Daoy (cell line): ENCODE results near the gene ZSCAN4. TPM values are rescaled to one million over a fixed set of nuclear protein-coding genes. Genes with fewer than 3 reads are reported as not detected.

Experiments
- DNase-seq: peaks from one replicate; pipeline ENCODE4 v3.0.0-alpha.2; 2015; ENCODE audit warnings: low read depth
- total RNA-seq: library from RNA; depleted of rRNA; stranded (reverse); fragments of >200 nt; shearing (Covaris generic); gene quantifications from 2 replicates; pipeline ENCODE4 v1.2.3, GENCODE V29; 2014; rRNA removed

ZSCAN4 gene
- total RNA-seq, 1 experiment from 2014 or later, result not detected

DNA sequence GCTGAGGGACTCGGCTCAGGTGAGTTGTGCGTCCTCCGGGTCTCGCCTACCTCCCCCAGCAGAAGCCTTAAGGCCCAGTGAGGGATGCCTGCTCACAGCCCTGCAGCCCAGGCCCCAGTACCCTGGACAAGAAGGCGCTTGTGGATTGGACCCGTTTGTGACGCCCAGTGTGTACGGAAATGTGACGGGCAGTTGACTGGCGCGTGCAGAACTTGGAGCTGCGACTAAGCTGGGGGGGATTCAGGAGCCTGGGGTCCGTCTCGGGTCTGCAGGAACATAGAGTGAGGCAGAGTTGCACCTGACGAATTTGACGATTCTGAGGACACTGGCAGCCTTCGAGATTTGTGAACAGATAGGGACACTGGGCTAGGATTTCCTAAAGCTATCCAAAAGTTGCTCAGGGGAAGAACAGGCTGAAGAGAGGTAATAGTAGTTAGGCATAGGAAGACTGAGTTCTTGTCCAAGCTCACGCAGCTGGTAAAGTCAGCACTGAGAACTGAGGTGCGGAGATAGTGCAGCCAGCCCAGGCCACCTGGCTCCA, 13.6 kb downstream of the ZSCAN4 start:
- no peak for DNase-seq

- no peak for DNase-seq
Observed at GRCh38 chr19:57686727-57687126, 18.0 kb downstream of the ZSCAN4 start.

- DNase-seq, result no peak
Observed at GRCh38 chr19:57687363-57688010, 18.8 kb downstream of the ZSCAN4 start.

- no peak for DNase-seq
Observed at GRCh38 chr19:57688011-57688763, 19.5 kb downstream of the ZSCAN4 start.

- DNase-seq, result no peak
Observed at GRCh38 chr19:57689750-57690149, 21.0 kb downstream of the ZSCAN4 start.

DNA sequence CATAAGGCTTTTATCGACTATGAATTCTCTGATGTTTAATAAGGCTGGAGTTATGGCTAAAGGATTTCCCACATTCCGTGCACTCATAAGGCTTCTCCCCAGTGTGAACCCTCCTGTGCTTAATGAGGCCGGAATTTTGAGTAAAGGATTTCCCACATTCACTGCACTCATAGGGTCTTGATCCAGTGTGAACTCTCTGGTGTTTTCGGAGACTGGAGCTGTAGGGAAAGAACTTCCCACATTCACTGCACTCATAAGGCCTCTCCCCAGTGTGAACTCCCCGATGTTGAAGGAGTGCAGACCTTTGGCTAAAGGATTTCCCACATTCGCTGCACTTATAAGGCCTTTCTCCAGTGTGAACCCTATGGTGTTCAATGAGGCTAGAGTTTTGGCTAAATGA, 32.9 kb downstream of the ZSCAN4 start:
- DNase-seq, result no peak

DNA sequence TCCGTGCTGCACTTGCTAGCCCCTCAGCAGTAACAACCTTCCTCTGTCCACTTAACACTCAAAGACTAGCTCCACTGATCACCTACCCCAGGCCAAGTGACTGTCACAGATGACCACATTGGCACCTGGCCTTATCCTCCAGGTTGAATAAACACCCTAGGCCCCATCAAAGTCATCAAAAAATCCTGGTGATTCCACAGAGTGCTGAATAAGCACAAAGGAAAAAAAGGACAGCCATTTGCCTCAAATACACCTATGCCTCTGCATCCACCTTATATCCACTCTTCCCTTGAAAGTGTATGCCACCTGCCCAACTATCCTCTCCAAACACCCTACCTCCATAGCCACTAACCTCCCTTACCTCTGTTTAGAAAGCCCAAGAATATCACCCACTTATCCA, 37.6 kb downstream of the ZSCAN4 start:
- no peak for DNase-seq

GRCh38 chr19:57708641-57709361, 40.1 kb downstream of the ZSCAN4 start, which contains the start of gene ZNF154:
Gene ZNF154, minus strand, starts transcription at chr19:57709204. Its CDS starts 233 bp downstream, at chr19:57708971.
- no peak for DNase-seq

DNA sequence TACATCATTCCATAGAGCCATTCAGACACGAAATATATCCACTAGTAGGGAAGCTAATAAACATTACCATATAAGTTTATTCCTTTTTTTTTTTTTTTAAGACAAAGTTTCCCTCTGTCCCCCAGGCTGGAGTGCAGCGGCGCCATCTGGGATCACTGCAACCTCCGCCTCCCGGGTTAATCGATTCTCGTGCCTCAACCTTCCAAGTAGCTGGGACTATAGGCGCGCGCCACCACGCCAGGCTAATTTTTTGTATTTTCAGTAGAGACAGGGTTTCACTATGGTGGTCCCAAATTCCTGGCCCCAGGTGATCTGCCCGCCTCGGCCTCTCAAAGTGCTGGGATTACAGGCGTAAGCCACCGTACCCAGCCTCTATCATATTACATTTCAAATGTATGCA, 40.9 kb downstream of the ZSCAN4 start:
- DNase-seq, result no peak

DNA sequence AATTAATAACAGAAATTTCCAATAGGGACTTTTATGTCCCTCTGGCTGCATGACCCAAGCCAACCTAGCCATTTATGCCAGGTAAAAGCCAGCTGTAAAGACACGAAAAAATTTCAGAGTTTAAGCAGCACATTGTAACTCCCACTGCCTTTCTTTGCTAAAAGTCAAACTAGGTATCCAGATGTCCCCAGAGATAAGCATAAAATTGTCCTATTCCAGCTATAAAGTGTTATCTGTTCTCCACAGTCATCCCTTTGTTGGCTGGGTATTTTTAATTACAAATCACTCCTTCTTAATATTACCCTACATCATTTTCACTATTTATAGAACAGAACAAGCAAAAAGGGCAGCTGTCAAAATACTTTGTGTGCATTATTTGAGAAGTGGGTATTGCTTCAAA, 43.5 kb downstream of the ZSCAN4 start:
- DNase-seq, result no peak

GRCh38 chr19:57719424-57719823, 50.7 kb downstream of the ZSCAN4 start:
- DNase-seq, result no peak

GRCh38 chr19:57719901-57720519, 51.3 kb downstream of the ZSCAN4 start:
- no peak for DNase-seq

DNA sequence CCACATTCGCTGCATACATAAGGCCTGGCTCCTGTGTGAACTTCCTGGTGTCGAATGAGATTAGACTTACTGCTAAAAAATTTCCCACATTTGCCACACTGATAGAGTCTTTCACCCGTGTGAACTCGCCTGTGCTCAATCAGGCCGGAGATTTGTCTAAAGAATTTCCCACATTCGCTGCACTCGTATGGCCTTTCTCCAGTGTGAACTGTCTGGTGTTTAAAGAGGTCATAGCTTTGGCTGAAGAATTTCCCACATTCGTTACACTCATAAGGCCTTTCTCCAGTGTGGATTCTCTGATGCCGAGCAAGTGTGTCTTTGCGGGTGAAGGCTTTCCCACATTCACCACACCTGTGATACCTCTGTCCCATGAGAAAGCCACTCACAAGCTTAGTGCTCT, 52.1 kb downstream of the ZSCAN4 start:
- no peak for DNase-seq

Other genes starting within 250 kb of the ZSCAN4 start
- 11.2 and 16.2 TPM in 2 replicates for gene ZNF749, start 233.6 kb upstream of the ZSCAN4 start, total RNA-seq
- not detected in 2 replicates for gene VN1R1, start 211.8 kb upstream of the ZSCAN4 start, total RNA-seq
- gene ZNF772, start 191.4 kb upstream of the ZSCAN4 start, total RNA-seq, result 9.8 and 12.2 TPM in 2 replicates
- gene ZNF419, start 181.2 kb upstream of the ZSCAN4 start, total RNA-seq, result 2.8 and 8.4 TPM in 2 replicates
- 5.8 and 6.3 TPM in 2 replicates for gene ZNF773, start 169.0 kb upstream of the ZSCAN4 start, total RNA-seq
- gene ZNF549, start 141.6 kb upstream of the ZSCAN4 start, total RNA-seq, result 3.4 and 4.0 TPM in 2 replicates
- gene ZNF550, start 109.1 kb upstream of the ZSCAN4 start, total RNA-seq, result 9.7 and 34.5 TPM in 2 replicates
- gene ZNF416, start 90.0 kb upstream of the ZSCAN4 start, total RNA-seq, result 2.9 and 5.1 TPM in 2 replicates
- 9.5 and 12.5 TPM in 2 replicates for gene ZIK1, start 84.8 kb upstream of the ZSCAN4 start, total RNA-seq
- gene ZNF530, start 69.0 kb upstream of the ZSCAN4 start, total RNA-seq, result 7.5 and 15.1 TPM in 2 replicates
- 17.0 and 22.9 TPM in 2 replicates for gene ZNF134, start 54.7 kb upstream of the ZSCAN4 start, total RNA-seq
- gene ZNF211, start 35.8 kb upstream of the ZSCAN4 start, total RNA-seq, result 7.4 and 9.8 TPM in 2 replicates
- gene ZNF551, start 13.0 kb downstream of the ZSCAN4 start, total RNA-seq, result 16.6 and 17.5 TPM in 2 replicates
- not detected in 2 replicates for gene ZNF154, start 40.3 kb downstream of the ZSCAN4 start, total RNA-seq
- gene ZNF671, start 58.7 kb downstream of the ZSCAN4 start, total RNA-seq, result 2.5 and 3.8 TPM in 2 replicates
- 8.1 and 17.7 TPM in 2 replicates for gene ZNF776, start 77.9 kb downstream of the ZSCAN4 start, total RNA-seq
- 12.8 and 13.3 TPM in 2 replicates for gene ZNF586, start 100.7 kb downstream of the ZSCAN4 start, total RNA-seq
- 4.4 and 4.5 TPM in 2 replicates for gene ZNF552, start 146.0 kb downstream of the ZSCAN4 start, total RNA-seq
- gene ZNF587B, start 161.4 kb downstream of the ZSCAN4 start, total RNA-seq, result 14.9 and 16.9 TPM in 2 replicates
- gene ZNF587, start 180.9 kb downstream of the ZSCAN4 start, total RNA-seq, result 11.2 and 20.4 TPM in 2 replicates
- 3.5 and 5.4 TPM in 2 replicates for gene ZNF814, start 220.1 kb downstream of the ZSCAN4 start, total RNA-seq
- 5.9 and 7.4 TPM in 2 replicates for gene ZNF417, start 247.7 kb downstream of the ZSCAN4 start, total RNA-seq